WTC11 (cell line): Measurements from ENCODE around the gene CLSTN2.

Experiments used
- CREB1 ChIP-seq: sonication (generic); formaldehyde crosslinking; IDR thresholded peaks from 2 replicates; pipeline ENCODE4 v1.8.0; 2023; ENCODE audit warnings: mild to moderate bottlenecking, missing genetic modification reagents
- EMX1 ChIP-seq: fragments of 250-450 bp; sonication (Bioruptor Pico); IDR thresholded peaks from 2 replicates; pipeline ENCODE4 v1.8.0; 2021; ENCODE audit warnings: mild to moderate bottlenecking
- NR3C1 ChIP-seq: sonication (generic); formaldehyde crosslinking; conservative IDR thresholded peaks from 2 replicates; pipeline ENCODE4 v1.8.1; 2023; ENCODE audit warnings: low read depth, mild to moderate bottlenecking, missing genetic modification reagents
- SP1 ChIP-seq: sonication (generic); formaldehyde crosslinking; conservative IDR thresholded peaks from 2 replicates; pipeline ENCODE4 v1.8.1; 2022; ENCODE audit warnings: missing genetic modification reagents
- TF ChIP-seq, protein P1 (sequence below): fragments of 200-600 bp; IDR thresholded peaks from 2 replicates; pipeline ENCODE4 v1.8.0; 2022; ENCODE audit warnings: antibody characterized with exemption
- TF ChIP-seq, protein P2 (sequence below): sonication (generic); formaldehyde crosslinking; IDR thresholded peaks from 2 replicates; pipeline ENCODE4 v1.8.1; 2022; ENCODE audit warnings: mild to moderate bottlenecking, missing genetic modification reagents, moderate library complexity, borderline replicate concordance

DNA sequence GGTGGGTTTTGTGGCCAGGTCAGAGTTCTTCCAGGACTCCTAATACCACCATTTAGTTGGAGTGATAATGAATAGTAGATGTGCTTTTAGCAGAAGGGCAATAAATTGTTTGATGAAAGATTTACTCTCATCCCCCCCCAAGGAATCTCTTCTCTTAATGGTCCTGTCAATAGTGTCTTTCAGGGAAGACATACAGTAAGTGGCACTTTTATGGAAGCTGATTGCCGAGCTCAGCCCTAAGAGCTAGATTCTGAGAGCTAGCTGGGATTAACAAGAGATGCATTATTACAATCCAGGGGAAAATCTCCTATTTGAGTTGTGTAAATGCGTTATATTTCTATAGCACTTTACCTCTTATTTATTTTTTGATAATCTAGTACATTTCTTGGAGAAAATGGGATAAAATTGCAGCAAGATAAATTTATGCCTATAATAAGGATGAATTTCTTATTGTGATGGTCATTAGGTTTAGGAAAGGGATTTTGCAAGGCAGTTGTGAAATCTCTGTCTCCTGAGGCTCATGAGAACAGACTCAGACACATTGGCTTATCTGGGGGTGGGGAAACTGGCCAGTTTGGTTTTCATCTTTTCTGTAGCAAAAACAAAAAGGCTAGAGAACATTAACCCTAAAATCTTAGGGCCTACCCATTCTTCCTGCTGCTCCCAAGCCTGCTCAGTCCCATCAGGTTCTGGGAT lies 41.6 kb upstream of the CLSTN2 start:
- TF ChIP-seq, protein P1, sequence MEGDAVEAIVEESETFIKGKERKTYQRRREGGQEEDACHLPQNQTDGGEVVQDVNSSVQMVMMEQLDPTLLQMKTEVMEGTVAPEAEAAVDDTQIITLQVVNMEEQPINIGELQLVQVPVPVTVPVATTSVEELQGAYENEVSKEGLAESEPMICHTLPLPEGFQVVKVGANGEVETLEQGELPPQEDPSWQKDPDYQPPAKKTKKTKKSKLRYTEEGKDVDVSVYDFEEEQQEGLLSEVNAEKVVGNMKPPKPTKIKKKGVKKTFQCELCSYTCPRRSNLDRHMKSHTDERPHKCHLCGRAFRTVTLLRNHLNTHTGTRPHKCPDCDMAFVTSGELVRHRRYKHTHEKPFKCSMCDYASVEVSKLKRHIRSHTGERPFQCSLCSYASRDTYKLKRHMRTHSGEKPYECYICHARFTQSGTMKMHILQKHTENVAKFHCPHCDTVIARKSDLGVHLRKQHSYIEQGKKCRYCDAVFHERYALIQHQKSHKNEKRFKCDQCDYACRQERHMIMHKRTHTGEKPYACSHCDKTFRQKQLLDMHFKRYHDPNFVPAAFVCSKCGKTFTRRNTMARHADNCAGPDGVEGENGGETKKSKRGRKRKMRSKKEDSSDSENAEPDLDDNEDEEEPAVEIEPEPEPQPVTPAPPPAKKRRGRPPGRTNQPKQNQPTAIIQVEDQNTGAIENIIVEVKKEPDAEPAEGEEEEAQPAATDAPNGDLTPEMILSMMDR = no peak
- no peak for TF ChIP-seq CREB1 (CRISPR knock-in tag)
- TF ChIP-seq SP1 (CRISPR knock-in tag) = no peak
- TF ChIP-seq, protein P2, sequence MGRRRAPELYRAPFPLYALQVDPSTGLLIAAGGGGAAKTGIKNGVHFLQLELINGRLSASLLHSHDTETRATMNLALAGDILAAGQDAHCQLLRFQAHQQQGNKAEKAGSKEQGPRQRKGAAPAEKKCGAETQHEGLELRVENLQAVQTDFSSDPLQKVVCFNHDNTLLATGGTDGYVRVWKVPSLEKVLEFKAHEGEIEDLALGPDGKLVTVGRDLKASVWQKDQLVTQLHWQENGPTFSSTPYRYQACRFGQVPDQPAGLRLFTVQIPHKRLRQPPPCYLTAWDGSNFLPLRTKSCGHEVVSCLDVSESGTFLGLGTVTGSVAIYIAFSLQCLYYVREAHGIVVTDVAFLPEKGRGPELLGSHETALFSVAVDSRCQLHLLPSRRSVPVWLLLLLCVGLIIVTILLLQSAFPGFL (CRISPR knock-in tag) = no peak
- TF ChIP-seq NR3C1 (CRISPR knock-in tag) = no peak
- no peak for TF ChIP-seq EMX1 (CRISPR knock-in tag)
